ENCODE measurements around the gene HSBP1L1.

DNA sequence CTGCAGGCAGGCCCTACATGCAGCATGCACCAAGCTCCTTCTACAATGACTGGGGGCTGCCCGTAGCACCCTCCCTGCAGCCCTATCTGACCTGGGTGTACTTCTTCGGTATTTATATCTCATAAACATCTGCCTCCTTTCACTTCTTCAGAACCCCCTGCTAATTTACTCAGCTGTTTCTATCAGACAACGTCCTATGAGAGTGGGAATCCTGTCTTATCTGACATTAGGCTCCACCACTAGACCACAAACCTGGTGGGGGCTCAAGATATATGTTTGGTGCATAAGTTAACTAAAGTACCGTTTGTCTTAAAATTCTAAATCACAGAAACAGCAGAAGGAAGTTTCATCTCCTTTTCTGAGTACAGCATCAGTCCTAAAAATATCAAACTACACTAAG lies 10.6 kb downstream of the HSBP1L1 start:
- TF ChIP-seq POLR2A (IDR thresholded peaks at IDR 0.05) = no peak
- TF ChIP-seq POLR2AphosphoS5 (IDR thresholded peaks at IDR 0.05) = no peak

Measured in breast epithelium (tissue), 3 donors.